HG03280 (cell line): ENCODE measurements around the gene KCTD5.

ENCODE experiments used
- ATAC-seq: cut with Tn5 transposase; IDR thresholded peaks from one replicate; pipeline ENCODE4 v1.9.1; 2021; ENCODE audit warnings: mild to moderate bottlenecking, moderate library complexity; ENCODE audit not compliant: unreplicated experiment

Gene KCTD5

DNA sequence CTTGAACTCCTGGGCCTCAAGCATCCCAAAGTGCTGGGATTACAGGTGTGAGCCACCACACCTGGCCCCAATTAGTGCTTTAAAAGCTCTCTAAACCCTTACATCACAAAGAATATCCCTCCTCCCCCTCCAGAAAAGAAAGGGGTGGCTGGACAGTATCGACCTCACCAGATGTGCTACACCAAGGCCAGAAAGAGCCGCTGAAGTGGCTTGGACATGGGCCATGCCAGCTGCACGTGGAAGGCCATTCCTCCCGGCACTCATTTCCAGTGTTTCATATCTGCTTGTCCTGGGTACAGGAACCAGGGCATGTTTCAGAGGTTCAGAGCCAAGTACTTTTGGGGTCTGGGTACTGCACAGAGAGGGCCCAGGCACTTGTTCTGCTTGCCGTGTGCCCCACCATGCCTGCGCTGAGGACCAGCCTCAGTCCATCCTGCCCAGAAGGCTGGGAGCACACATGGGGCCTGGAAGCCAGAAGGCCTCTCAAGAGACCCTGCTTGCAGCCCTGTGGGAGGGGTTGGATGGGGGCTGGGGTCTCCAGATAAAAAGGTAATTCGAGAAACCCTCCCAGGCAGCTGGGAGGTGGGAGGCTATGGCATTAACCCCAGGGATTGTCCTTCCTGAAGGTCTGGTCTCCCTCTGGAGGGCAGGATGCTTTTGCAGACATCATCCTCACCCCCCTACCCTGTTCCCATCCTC, 66.6 kb downstream of the KCTD5 start:
- ATAC-seq: no peak

DNA sequence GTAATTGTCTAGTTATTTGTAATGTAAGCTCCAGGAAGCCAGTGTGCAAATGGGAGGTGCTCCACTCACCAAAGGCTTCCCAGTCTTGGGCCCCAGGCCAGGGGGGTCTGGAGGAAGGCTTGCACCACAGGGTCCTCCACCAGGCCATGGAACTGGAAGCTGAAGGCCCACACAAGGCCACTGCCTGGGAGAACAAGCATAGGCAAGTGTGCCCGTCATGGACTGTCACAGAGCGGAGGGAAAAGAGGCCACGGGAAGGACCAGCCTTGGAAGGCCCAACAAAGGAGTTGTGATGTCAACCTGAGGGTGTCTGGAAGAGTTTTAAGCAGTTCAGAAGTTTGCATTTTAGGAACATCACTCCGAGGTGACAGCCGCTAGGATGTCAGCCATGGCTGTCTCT, 67.2 kb downstream of the KCTD5 start:
- no peak for ATAC-seq

DNA sequence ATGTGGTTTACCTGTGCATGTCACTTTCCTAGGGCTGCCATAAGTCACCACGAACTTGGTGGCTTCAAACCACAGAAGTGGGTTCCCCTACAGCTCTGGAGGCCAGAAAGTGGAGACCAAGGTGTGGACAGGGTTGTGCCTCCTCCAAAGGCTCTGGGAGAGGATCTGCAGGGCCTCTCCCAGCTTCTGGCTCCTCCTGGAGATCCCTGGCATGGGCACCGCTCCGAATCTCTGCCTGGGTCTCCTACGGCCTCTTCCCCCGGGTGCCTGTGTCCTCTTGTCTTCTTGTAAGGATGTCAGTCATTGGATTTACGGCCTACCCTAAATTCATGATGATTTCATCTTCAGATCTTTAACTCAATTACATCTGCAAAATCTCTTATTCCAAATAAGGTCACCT, 67.6 kb downstream of the KCTD5 start:
- no peak for ATAC-seq

DNA sequence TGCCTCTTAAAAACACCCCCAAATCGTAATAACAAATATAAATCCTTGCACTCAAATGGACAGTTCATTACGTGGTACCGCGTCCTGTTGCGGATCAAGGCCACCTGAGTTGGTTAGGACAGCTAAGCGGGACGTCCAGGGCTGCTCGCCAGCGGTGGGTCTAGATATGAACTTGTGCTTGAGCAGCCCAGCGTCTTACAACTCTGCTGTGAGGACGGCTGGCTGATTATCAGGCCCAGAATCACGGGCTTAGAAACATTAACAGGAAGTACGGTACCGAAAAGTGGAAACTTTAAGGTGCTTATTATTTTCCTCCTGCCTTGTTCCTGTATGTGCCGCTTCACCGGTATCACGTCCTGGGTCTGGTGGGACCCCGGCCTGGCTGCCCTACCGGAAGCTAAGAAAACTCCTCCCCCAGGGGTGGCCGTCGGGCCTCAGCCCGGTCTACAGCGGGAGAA, 69.3 kb downstream of the KCTD5 start:
- ATAC-seq: peak; percentile 35

DNA sequence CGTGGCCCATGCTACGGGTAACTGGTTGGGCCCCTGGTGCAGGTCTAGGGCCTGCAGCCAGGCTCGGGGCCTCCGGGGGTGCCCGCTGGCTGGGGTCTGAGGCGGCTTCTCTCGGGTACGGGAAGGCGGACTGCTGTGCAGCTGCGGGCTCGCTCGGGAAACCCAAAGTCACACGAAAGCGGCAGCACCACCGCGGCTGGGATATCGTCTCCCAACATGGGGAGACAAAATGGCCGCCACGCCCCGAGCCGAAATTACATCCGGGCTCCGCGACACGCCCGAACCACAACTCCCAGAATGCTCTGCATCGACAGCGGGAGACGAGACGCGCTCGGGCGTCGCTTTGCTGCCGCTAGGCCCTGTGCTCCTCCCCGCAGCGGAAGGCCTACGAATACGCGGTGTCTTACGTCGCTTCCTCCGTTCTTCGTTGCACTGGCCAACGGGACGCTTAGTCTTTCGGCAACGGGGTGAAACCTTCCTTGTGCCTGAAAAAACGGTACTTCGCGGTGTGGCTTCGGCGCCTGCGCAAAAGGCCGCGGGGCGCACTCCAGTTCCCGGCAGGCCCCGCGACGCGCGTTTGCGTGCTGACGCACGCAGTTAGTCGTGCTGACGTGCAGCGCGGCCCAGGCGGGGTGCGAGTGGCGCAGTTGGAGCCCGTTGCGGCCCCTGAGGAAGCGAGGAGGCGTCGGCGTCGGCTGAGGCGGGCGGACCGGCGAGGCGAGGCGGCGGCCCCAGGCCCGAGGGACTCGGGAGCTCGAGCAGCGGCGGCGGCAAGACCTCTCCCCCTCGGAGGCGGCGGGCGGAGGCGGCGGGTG, 69.9 kb downstream of the KCTD5 start, which contains the start of gene SRRM2:
SRRM2 (plus strand) TSS at position 604 of the 815 bp plus-strand sequence. CDS start 3,727 bp downstream, outside the sequence.
- peak; percentile 80 for ATAC-seq

DNA sequence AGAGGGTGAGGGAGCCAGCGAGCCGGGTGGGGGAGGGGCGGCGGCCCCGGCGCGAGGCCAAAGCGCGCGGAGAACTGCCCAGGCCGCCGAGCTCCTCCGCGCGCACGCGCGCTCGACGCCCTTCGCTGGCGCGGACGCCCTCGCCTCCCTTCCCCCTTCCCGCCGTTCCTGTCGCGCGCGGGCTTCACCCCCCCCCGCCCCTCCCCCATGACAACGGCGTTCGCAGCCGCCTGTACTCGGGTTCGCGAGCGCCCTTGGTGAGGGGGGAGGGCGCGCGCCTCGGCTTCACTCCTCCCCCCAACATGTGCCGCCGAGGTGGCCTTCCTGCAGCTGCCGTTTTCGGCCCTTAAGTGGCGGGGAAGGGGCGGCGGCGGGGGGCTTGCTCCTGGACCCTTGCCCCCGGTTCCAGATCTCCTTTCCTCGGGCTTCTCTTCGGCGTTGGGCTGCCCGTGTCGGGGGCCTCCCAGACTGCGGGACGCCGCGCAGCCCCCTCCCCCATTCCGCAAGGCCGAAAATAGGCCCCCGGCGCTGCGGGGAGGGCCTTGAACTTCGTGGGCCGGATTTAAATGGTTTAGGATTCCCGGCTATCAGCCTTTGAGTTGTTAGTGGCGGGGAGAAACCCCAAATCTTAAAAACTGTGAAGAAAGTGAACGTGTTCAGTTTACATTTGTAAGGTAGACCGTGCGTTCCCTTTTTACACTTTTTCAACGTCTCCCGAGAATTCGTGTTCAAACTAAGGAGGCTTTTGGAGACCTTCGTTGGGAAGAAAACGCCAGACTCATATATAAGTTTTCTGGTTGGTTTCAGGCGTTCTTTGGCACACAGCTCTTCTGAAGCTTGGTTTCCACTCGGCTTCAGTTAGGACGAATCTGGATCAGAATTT, 70.8 kb downstream of the KCTD5 start:
- peak; percentile 36 for ATAC-seq

DNA sequence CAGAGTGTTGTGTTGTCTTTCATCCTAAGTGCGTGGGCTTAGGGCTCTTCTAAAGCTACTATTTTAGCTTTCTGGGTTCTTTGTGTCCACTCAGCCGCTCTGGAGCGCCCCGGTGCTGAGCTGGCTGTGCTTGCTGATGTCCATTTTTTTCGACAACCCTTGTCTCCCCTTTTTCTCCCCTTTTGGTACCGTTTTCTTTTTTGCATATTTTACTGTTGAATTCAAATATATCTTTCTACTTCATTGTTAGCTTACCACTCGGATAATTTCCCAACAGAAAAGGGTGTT, 71.4 kb downstream of the KCTD5 start:
- ATAC-seq: no peak

DNA sequence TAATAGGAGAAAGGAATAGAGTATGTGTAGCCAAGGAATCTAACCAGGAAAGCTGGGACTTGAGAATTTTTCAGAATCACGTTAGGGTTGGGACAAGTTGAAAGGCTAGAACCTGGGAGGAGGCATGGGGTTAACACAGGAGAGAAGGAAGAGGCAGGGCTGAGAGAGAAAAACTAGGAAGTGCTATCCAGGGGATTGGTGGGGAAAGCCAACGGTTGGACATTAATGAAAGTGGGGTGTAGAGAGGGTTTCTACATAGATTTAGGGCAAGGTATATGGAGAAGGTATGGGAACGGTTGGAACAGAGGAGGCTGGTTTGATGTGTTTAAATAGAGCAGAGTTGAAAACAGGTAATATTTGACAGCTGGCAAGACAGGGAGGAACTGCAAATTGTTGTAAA, 72.8 kb downstream of the KCTD5 start:
- no peak for ATAC-seq

DNA sequence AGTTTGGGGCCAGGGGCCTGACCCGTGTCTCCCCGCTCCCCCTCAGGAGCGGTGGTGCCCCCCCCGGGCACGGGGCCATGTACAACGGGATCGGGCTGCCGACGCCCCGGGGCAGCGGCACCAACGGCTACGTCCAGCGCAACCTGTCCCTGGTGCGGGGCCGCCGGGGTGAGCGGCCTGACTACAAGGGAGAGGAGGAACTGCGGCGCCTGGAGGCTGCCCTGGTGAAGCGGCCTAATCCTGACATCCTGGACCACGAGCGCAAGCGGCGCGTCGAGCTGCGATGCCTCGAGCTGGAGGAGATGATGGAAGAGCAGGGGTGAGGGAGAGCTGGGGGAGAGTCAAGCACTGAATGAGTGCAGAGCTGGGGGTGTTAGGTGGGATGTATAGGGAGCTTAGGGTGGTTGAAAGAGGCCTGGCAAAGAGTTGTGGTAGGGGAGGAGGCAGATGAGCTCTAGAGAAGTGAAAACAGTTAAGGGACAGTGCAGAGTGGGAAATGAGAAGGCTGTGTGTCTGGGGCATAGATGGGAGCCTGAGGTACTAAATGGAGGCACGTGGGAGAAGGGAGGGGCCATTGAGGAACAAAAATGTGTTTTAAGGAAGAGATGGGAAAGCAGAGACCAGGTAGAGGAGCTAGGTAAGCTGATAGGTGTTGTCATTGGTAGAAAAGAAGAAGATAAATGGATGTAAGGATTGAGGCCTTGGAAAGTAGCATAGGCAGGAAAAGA, 74.1 kb downstream of the KCTD5 start:
- ATAC-seq: no peak

DNA sequence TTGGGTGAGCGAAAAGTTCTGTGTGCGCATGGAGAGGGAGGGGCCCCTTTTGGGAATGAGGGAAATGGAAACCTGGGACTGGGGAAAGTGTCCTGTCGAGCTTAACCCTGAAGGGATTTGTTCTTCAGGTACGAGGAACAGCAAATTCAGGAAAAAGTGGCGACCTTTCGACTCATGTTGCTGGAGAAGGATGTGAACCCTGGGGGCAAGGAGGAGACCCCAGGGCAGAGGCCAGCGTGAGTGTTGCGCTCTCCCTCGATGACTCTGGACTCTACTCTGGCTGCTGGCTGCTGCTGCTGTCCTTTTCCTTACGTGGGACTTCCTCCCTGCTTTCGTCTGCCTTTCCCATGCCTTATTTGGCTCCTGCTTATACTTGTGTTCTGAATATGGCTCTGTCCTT, 75.0 kb downstream of the KCTD5 start:
- no peak for ATAC-seq
